PFSK-1 (cell line): ENCODE measurements around the gene FOXI2.

Experiments
- POLR2AphosphoS5 ChIP-seq: IDR thresholded peaks from 2 replicates; pipeline ENCODE4 v1.6.1; 2012; ENCODE audit warnings: low read depth, mild to moderate bottlenecking, control low read depth, low read length, moderate library complexity
- REST ChIP-seq, 2 experiments: IDR thresholded peaks; 2 replicates each; pipeline versions ENCODE4 v1.6.1 to v1.8.0; 2011 to 2012; ENCODE audit warnings: low read depth in 2 of 2, low read length in 2 of 2, control low read depth in 1 of 2, inconsistent platforms in 1 of 2, mild to moderate bottlenecking in 1 of 2, moderate library complexity in 1 of 2; ENCODE audit not compliant: insufficient read depth in 1 of 2
- TAF1 ChIP-seq: IDR thresholded peaks from 2 replicates; pipeline ENCODE4 v1.6.1; 2012; ENCODE audit warnings: low read length, control low read depth, borderline replicate concordance; ENCODE audit not compliant: insufficient read depth

Gene FOXI2

DNA sequence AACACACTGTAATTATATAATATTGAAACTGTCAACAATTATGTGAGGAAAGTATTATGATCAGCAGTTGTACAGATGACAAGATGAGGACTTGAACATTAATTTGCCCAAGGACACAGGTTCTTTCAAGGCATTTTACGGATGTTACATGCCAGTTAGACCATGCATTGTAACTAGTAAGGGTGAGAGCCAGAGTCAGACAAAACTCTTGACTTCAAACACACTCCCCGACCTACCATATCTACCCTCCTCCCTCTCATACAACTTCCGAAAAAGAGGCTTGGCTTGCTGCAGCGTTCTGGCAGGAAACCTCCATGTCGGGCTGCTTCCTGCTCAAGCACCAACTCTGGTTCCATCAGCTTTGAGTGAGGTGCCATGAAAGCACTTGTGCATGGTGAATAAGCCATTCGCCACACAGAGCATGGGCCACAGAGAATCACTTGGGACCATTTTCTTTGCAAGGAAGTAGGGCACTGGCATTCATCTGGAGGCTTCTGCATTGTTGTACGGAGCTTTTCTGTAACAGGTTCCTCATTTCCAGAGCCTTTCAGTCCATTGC, 53.2 kb downstream of the FOXI2 start:
- TF ChIP-seq TAF1 = no peak
- no peak for TF ChIP-seq REST (IDR thresholded peaks at IDR 0.05; ENCODE audit: insufficient read depth in 1 of 2, low read depth in 2 of 2, low read length in 2 of 2)
- no peak for TF ChIP-seq POLR2AphosphoS5
